ENCODE results near the gene GSTM4. TPM values are rescaled to one million over a fixed set of nuclear protein-coding genes. Genes with fewer than 3 reads are reported as not detected.
A peak's percentile ranks its signal among the peaks of the same experiment; 100 is the strongest.

GSTM4 gene
- total RNA-seq, 1 experiment from 2014 or later, result 24.6 TPM

DNA sequence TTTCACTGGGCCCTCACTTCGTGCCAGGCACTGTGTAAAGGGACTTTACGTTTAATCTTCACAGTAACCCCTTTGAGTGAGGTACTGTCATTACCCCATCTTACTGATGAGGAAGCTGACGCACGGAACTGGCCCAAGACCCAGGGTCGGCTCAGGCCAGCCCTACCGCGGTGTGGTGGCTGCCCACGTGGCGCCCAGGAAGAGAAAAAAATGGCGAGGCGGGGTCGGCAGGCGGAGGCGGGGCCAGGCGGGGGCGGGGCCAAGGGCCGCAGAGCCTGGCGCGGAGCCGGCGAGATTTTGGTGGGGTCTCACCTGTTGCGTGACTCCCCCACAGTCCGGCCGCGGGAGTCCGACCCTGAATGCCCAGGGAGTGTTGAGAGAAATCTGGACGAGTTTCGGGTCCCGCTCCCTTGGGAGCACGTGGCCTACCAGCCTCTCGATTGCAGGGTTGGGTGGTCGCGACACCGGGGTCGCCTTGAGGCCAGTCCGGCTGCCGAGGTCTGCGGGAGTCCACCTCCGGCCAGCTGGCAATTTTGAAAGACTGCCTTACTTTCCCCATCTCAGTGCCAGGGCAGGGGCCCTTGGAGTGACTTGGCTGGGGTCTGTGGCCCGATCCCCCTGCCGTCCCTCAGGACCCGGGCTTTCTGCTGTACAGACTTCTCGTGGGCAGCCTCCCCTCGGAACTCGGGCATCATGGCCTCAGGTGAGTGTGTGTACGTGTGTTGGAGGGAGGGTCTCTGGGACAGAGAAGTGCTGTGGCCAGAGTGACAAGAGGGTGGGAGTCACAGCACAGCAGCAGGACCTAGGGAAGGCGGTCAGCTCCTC, 36.1 kb upstream of the GSTM4 start, which contains the start of the genes AMPD2 and GNAT2:
AMPD2 (plus strand) TSS at position 262 of the 825 bp plus-strand sequence. CDS start 1,339 bp downstream, outside the sequence.
GNAT2 (minus strand) TSS at position 41 of the 825 bp plus-strand sequence. CDS start 6,746 bp downstream, outside the sequence.
- Mint-ChIP-seq H3K9me3 (no peaks in the 10 kb centered on the region), H3K4me1 (peaks cover 37 to 49% of the 10 kb centered on the region in 2 experiments), H3K27me3 (ENCODE audit: low read depth) (no peaks in the 10 kb centered on the region; the same call in 1 of the 2 replicates), H3K4me3 (peak within 1 kb of the TSS; percentile 93 to 94), H3K36me3 (ENCODE audit: insufficient read depth in 1 of 3, low read depth in 3 of 3) (no peaks in the 10 kb centered on the region; a peak in 1 of 7 replicates), H3K27ac (peak within 1 kb of the TSS; percentile 67 to 96 (median 95))
- H3K9me3 ChIP-seq (ENCODE audit: control insufficient read depth, low read depth, low read length), result no peaks in the 10 kb centered on the region
- DNase-seq, result peak; percentile 80
- H3K14ac ChIP-seq (ENCODE audit: insufficient read depth, low read length), result peak within 1 kb of the TSS; percentile 84
- TF ChIP-seq CTCF (conservative IDR thresholded peaks at IDR 0.05), result no peak
- H2BK15ac ChIP-seq (ENCODE audit: low read depth, low read length), result no peak within 1 kb of the TSS
- no peak within 1 kb of the TSS for H2BK12ac ChIP-seq (ENCODE audit: insufficient read length, low read depth, low read length)
- H3K27me3 ChIP-seq (ENCODE audit: insufficient read depth, low read length), result no peaks in the 10 kb centered on the region
- peak within 1 kb of the TSS; percentile 10 for H2AFZ ChIP-seq (ENCODE audit: low read length)
- no peak within 1 kb of the TSS for H2BK20ac ChIP-seq (ENCODE audit: low read depth, low read length, poor library complexity, severe bottlenecking)
- H4K91ac ChIP-seq (ENCODE audit: insufficient read length, low read depth, low read length), result no peak within 1 kb of the TSS
- peaks cover 2% of the 10 kb centered on the region for H4K20me1 ChIP-seq (ENCODE audit: control insufficient read depth, insufficient read depth, insufficient read length)
- H3K79me2 ChIP-seq (ENCODE audit: insufficient read depth, low read length), result peaks cover 6% of the 10 kb centered on the region; the same call in 1 of the 2 replicates
- WGBS (ENCODE audit: extremely low coverage, insufficient read length, low lambda C conversion rate), result no CpG with 5 or more reads among the region's 47 CpGs
- peak within 1 kb of the TSS; percentile 45 for H3K18ac ChIP-seq (ENCODE audit: insufficient read length, low read depth, low read length)
- H3K9ac ChIP-seq (ENCODE audit: extremely low read depth, insufficient read length, low read length), result peak within 1 kb of the TSS; percentile 71
- no peak within 1 kb of the TSS for H3K56ac ChIP-seq (ENCODE audit: insufficient read length, low read depth, low read length)
- no peaks in the 10 kb centered on the region for H3K79me1 ChIP-seq (ENCODE audit: insufficient read depth, low read depth, low read length, poor library complexity, severe bottlenecking)
- no peak within 1 kb of the TSS for H4K5ac ChIP-seq (ENCODE audit: insufficient read length, low read depth, low read length)
- no peak within 1 kb of the TSS for H3K23ac ChIP-seq (ENCODE audit: insufficient read length, low read depth, low read length)
- no peak within 1 kb of the TSS for H2BK120ac ChIP-seq (ENCODE audit: low read depth, low read length, poor library complexity, severe bottlenecking)
- H3K27ac ChIP-seq (ENCODE audit: insufficient read length, low read depth, low read length), result no peak within 1 kb of the TSS
- peak within 1 kb of the TSS; percentile 97 for H3K4me2 ChIP-seq (ENCODE audit: insufficient read depth, insufficient read length, low read length)
- H2BK5ac ChIP-seq (ENCODE audit: insufficient read length, low read length), result no peak within 1 kb of the TSS
- no peaks in the 10 kb centered on the region; the same call in 1 of the 2 replicates for H3K4me1 ChIP-seq (ENCODE audit: insufficient read depth, low read length)
- no peak within 1 kb of the TSS; the same call in 1 of the 2 replicates for H3K4ac ChIP-seq (ENCODE audit: low read depth, low read length)
- peaks cover 12% of the 10 kb centered on the region for H3K23me2 ChIP-seq (ENCODE audit: insufficient read length, low read depth, low read length, poor library complexity, severe bottlenecking)
- no peak within 1 kb of the TSS for H2AK5ac ChIP-seq (ENCODE audit: insufficient read length, low read length)
- H3T11ph ChIP-seq (ENCODE audit: low read length), result no peak within 1 kb of the TSS
- H4K8ac ChIP-seq (replicated peaks; ENCODE audit: insufficient read length, low read depth, low read length), result no peak within 1 kb of the TSS

All from H9 (cell line).